ENCODE data around the gene DHRS11. TPM values are rescaled to one million over a fixed set of nuclear protein-coding genes. Genes with fewer than 3 reads are reported as not detected.

Gene DHRS11
- total RNA-seq, 1 experiment from 2014 or later = 11.8 TPM

GRCh38 chr17:36601303-36602029 lies 9.8 kb downstream of the DHRS11 start, which contains the start of gene MRM1:
MRM1 (plus strand) TSS chr17:36601583; CDS start chr17:36601811, 228 bp downstream.
- POLR2A ChIA-PET = interaction anchor here (0.6 kb wide), 1 partner anchor 33 kb away, joined by 3 read pairs; no protein-coding TSS in a partner anchor
- no peak for TF ChIP-seq CTCF (IDR thresholded peaks at IDR 0.05)
- TF ChIP-seq POLR2AphosphoS5 (IDR thresholded peaks at IDR 0.05; ENCODE audit: low read depth, low read length) = peak; percentile 90
- TF ChIP-seq SIN3A (IDR thresholded peaks at IDR 0.05; ENCODE audit: borderline replicate concordance, insufficient read depth, low read depth, low read length) = peak; percentile 93
- no peak for TF ChIP-seq REST (IDR thresholded peaks at IDR 0.05; ENCODE audit: insufficient read depth in 1 of 2, low read depth in 2 of 2, low read length in 1 of 2)
- no peak for TF ChIP-seq TCF7L2 (IDR thresholded peaks at IDR 0.05; ENCODE audit: low read depth, low read length)
- in situ Hi-C loops (cut with HindIII; ENCODE audit: low pct_unique_long_range_greater_than_20kb, low sequenced_read_pairs) (no loop called here), intact Hi-C loops (cut with micrococcal nuclease; ENCODE audit: unreplicated experiment) (no loop called here)
- CTCF ChIA-PET = interaction anchor here (0.6 to 1.3 kb wide), 3 partner anchors 14 to 335 kb away, joined by 3 to 6 read pairs (median 3); no protein-coding TSS in a partner anchor
- DNase-seq (ENCODE audit: low read depth, low spot score) = no peak
- Histone ChIP-seq H3K27ac (ENCODE audit: low read length) (peak within 1 kb of the TSS; percentile 86), H3K9me3 (ENCODE audit: control insufficient read depth, insufficient read depth, low read depth, low read length) (no peaks in the 10 kb centered on the region), H3K4me1 (ENCODE audit: control insufficient read depth, insufficient read depth, low read length) (peaks cover 7% of the 10 kb centered on the region; the same call in 1 of the 2 replicates), H3K36me3 (ENCODE audit: control insufficient read depth, insufficient read depth, low read length) (peaks cover 4% of the 10 kb centered on the region; the same call in 1 of the 2 replicates), H3K4me3 (ENCODE audit: low read depth in 2 of 2, low read length in 2 of 2) (peak within 1 kb of the TSS; percentile 74 to 78), H3K27me3 (ENCODE audit: control insufficient read depth, insufficient read depth, low read length) (no peaks in the 10 kb centered on the region)
- ATAC-seq = peak; percentile 91
- no TSS peak for BruUV-seq (replicated peaks)

- Histone ChIP-seq H3K4me3 (ENCODE audit: low read depth in 2 of 2, low read length in 2 of 2) (peak overlapping the region; percentile 74 to 78), H3K27ac (ENCODE audit: low read length) (peak overlapping the region; percentile 86), H3K36me3 (ENCODE audit: control insufficient read depth, insufficient read depth, low read length) (peaks cover 4% of the 10 kb centered on the region; the same call in 1 of the 2 replicates), H3K4me1 (ENCODE audit: control insufficient read depth, insufficient read depth, low read length) (peaks cover 7% of the 10 kb centered on the region; the same call in 1 of the 2 replicates), H3K9me3 (ENCODE audit: control insufficient read depth, insufficient read depth, low read depth, low read length) (no peaks in the 10 kb centered on the region), H3K27me3 (ENCODE audit: control insufficient read depth, insufficient read depth, low read length) (no peaks in the 10 kb centered on the region)
- TF ChIP-seq CTCF (IDR thresholded peaks at IDR 0.05) (no peak), POLR2AphosphoS5 (IDR thresholded peaks at IDR 0.05; ENCODE audit: low read depth, low read length) (no peak), REST (IDR thresholded peaks at IDR 0.05; ENCODE audit: insufficient read depth in 1 of 2, low read depth in 2 of 2, low read length in 1 of 2) (no peak), TCF7L2 (IDR thresholded peaks at IDR 0.05; ENCODE audit: low read depth, low read length) (no peak), SIN3A (IDR thresholded peaks at IDR 0.05; ENCODE audit: borderline replicate concordance, insufficient read depth, low read depth, low read length) (no peak)
- intact Hi-C loops (cut with micrococcal nuclease; ENCODE audit: unreplicated experiment) = no loop called here
- CTCF ChIA-PET = interaction anchor here (0.6 to 1.7 kb wide), 4 partner anchors 9 to 334 kb away, joined by 3 to 6 read pairs (median 4); no protein-coding TSS in a partner anchor
- no TSS peak for BruUV-seq (replicated peaks)
- in situ Hi-C loops (cut with HindIII; ENCODE audit: low pct_unique_long_range_greater_than_20kb, low sequenced_read_pairs) = no loop called here
- DNase-seq (ENCODE audit: low read depth, low spot score) (no peak), ATAC-seq (peak; percentile 25)
- POLR2A ChIA-PET = interaction anchor here (0.6 kb wide), 2 partner anchors 33 to 503 kb away, joined by 3 read pairs; no protein-coding TSS in a partner anchor
These were observed 10.5 kb downstream of the DHRS11 start for GRCh38 chr17:36602030-36602748.

Measured in Panc1 (cell line).